Measurements from ENCODE around the gene PCGF3.

The PCGF3 gene

DNA sequence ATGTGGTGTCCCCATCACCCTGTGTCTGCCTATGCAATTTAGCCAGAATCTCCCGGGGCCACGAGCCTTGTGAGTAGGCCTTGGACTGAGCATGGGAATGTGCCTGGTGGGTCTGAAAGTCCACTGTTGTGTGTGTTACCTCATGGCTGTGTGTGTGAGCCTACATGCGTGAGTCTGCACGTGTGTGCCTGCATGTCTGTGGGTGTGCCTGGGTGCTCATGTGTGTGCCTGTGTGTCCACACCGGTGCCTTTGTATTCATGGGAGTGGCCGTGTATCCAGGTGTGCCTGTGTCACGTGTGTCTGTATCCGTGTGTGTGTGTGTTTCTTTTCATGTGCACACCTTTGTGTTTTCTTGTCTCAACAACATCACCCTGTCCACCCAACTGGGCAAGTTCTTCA is 45.8 kb upstream of the PCGF3 start:
- POLR2A ChIA-PET, result no interaction called here
- no peak for DNase-seq (ENCODE audit: extremely low spot score)
- CTCF ChIA-PET, result no interaction called here
- TF ChIP-seq, protein P1, sequence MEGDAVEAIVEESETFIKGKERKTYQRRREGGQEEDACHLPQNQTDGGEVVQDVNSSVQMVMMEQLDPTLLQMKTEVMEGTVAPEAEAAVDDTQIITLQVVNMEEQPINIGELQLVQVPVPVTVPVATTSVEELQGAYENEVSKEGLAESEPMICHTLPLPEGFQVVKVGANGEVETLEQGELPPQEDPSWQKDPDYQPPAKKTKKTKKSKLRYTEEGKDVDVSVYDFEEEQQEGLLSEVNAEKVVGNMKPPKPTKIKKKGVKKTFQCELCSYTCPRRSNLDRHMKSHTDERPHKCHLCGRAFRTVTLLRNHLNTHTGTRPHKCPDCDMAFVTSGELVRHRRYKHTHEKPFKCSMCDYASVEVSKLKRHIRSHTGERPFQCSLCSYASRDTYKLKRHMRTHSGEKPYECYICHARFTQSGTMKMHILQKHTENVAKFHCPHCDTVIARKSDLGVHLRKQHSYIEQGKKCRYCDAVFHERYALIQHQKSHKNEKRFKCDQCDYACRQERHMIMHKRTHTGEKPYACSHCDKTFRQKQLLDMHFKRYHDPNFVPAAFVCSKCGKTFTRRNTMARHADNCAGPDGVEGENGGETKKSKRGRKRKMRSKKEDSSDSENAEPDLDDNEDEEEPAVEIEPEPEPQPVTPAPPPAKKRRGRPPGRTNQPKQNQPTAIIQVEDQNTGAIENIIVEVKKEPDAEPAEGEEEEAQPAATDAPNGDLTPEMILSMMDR (IDR thresholded peaks at IDR 0.05; ENCODE audit: control extremely low read depth, extremely low read depth, low read depth, missing control alignments), result no peak

- POLR2A ChIA-PET, result no interaction called here
Observed at GRCh38 chr4:660401-660800, 45.2 kb upstream of the PCGF3 start.

DNA sequence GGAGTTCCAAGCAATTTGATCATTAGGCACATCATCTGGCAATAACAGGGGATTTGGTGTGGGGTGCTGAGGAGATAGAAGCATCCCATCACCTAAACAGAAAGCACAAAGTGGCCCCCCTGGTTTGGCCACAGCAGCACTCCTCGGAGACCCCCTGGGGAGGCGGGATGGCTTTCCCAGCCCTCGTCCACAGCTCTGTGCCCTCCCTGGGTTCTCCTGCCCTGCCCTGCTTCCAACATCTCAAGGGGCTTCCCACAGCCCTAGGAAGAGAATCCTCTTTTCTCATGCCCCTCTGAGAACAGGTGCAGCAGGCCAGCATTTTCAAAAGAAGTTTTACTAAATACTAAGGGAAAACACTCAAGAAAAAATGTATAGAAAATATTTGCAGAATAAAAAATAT is 44.4 kb upstream of the PCGF3 start:
- CTCF ChIA-PET, result no interaction called here
- POLR2A ChIA-PET, result no interaction called here
- TF ChIP-seq, protein P1 (IDR thresholded peaks at IDR 0.05; ENCODE audit: control extremely low read depth, extremely low read depth, low read depth, missing control alignments), result no peak
- DNase-seq (ENCODE audit: extremely low spot score), result no peak

More at GRCh38 chr4:660401-660800, 45.2 kb upstream of the PCGF3 start:
- CTCF ChIA-PET, result no interaction called here
- TF ChIP-seq, protein P1 (IDR thresholded peaks at IDR 0.05; ENCODE audit: control extremely low read depth, extremely low read depth, low read depth, missing control alignments), result no peak
- DNase-seq (ENCODE audit: extremely low spot score), result no peak

GRCh38 chr4:661881-662761 is 43.5 kb upstream of the PCGF3 start:
- POLR2A ChIA-PET, result no interaction called here
- TF ChIP-seq, protein P1 (IDR thresholded peaks at IDR 0.05; ENCODE audit: control extremely low read depth, extremely low read depth, low read depth, missing control alignments), result no peak
- no peak for DNase-seq (ENCODE audit: extremely low spot score)
- CTCF ChIA-PET, result no interaction called here

DNA sequence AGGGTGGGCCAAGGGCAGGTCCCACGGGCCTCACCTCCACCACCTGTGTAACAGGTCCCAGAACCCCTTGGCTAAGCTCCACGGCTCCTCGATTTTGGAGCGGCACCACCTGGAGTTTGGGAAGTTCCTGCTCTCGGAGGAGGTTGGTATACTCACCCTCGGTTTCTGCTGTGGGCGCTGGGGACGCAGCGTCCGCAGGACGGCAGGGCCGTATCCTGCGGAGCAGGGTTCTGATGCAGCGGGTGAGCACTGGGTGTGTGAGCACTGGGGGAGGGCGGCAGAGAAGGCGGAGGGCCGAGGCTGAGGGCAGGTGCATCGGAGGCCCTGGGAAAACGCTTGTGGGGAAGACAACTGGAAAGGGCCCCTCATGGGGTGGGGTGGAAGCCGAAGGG is 42.6 kb upstream of the PCGF3 start:
- DNase-seq (ENCODE audit: extremely low spot score), result no peak
- CTCF ChIA-PET, result interaction anchor here (3.2 kb wide), 1 partner anchor 12 kb away, joined by 22 read pairs; the partner anchor contains the start of genes ATP5ME and MYL5
- TF ChIP-seq, protein P1 (IDR thresholded peaks at IDR 0.05; ENCODE audit: control extremely low read depth, extremely low read depth, low read depth, missing control alignments), result no peak
- POLR2A ChIA-PET, result no interaction called here

GRCh38 chr4:663438-664428 is 41.9 kb upstream of the PCGF3 start:
- ChIA-PET CTCF (interaction anchor here (0.8 to 3.2 kb wide), 4 partner anchors 9 to 20 kb away, joined by 3 to 22 read pairs (median 4); partner anchors contain the start of genes ATP5ME and MYL5), POLR2A (interaction anchor here (0.6 kb wide), 1 partner anchor 165 kb away, joined by 5 read pairs; the partner anchor contains the start of genes PIGG and ZNF721)

More at GRCh38 chr4:663438-664428, 41.9 kb upstream of the PCGF3 start:
- TF ChIP-seq, protein P1 (IDR thresholded peaks at IDR 0.05; ENCODE audit: control extremely low read depth, extremely low read depth, low read depth, missing control alignments), result peak; percentile 16
- peak; percentile 81 for DNase-seq (ENCODE audit: extremely low spot score)
